HG03575 (cell line): Measurements from ENCODE around the gene ITGA2B.

Source experiments
- ATAC-seq: cut with Tn5 transposase; IDR thresholded peaks from one replicate; pipeline ENCODE4 v1.9.1; 2021; ENCODE audit not compliant: unreplicated experiment, insufficient number of reproducible peaks, low FRiP score; ENCODE audit errors: extremely low read depth

Gene ITGA2B

DNA sequence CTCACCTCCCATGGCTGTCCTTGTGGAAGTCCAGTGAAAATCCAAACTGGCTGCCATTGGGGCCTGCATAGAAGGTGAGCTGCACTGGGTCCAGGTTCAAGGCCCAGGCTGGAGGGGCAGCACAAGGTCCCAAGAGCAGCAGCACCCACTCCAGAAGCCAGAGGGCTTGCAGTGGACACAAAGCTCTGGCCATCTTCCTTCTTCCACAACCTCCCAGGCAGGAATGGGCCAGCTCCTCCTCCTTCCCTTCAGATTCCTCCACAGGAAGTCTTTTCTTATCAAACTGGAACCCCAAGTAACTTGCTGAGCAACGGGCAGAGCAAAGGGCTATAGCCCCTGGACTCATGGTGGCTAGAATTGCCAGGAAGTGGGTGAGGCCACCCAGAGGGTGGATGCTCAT lies at the start of gene ITGA2B:
ITGA2B (minus strand) TSS at position 369 of the 400 bp plus-strand sequence; CDS start at position 193, 176 bp downstream.
- ATAC-seq, result no peak

DNA sequence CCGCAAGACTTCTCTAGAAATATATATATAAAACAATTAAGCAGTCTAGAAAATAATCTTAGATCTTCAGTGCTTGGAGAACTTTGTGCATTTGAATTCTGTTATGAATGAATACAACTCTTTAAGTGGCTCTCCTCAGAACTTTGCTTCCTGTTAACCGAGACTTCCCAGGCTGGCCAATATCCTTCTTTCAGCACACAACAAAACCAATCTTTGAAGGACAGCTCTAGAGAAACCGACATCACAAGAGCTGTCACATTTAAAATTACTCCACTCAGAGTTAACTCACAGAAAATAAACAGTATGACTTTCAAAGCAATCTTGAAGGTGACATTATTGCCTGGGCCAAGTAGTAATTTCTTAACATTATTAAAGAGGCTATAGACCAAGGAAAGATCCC lies 49.7 kb upstream of the ITGA2B start:
- no peak for ATAC-seq

DNA sequence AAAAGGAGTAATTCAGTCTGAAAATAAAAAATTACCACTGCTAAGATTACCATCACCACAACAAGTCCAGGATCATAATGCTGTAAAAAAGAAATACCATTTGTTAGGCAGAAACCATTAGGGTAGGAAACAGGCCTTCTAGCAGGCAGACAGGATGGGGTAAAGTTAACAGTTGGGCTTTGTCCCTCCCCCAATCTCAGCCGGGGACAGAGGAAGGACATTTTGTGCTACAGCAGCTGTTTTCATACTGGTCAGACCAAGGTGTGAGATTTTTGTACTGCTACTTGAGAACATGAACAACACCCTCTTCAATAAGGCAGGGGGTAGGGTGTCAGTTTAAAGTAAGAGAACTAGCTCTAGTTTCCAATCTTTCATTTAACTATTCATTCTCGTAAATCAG lies 49.2 kb upstream of the ITGA2B start:
- ATAC-seq, result no peak

DNA sequence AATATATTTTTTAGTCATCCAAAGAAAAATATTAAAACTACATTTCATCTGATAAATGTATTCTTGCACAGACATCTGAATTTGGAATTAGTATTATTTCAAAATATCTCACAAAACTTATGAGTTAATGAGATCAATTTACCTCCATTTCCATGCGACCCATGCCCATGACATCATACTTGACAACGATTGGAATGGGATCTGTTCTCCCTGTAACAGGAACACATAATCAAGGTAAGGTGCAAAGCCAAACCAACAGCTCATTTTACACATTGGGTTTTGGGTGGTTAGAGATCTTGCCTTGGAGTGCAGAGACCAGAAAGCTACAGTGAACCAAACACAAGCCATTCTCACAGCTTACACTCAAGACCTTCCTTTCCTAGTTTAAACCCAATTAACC lies 46.9 kb upstream of the ITGA2B start:
- ATAC-seq, result no peak

DNA sequence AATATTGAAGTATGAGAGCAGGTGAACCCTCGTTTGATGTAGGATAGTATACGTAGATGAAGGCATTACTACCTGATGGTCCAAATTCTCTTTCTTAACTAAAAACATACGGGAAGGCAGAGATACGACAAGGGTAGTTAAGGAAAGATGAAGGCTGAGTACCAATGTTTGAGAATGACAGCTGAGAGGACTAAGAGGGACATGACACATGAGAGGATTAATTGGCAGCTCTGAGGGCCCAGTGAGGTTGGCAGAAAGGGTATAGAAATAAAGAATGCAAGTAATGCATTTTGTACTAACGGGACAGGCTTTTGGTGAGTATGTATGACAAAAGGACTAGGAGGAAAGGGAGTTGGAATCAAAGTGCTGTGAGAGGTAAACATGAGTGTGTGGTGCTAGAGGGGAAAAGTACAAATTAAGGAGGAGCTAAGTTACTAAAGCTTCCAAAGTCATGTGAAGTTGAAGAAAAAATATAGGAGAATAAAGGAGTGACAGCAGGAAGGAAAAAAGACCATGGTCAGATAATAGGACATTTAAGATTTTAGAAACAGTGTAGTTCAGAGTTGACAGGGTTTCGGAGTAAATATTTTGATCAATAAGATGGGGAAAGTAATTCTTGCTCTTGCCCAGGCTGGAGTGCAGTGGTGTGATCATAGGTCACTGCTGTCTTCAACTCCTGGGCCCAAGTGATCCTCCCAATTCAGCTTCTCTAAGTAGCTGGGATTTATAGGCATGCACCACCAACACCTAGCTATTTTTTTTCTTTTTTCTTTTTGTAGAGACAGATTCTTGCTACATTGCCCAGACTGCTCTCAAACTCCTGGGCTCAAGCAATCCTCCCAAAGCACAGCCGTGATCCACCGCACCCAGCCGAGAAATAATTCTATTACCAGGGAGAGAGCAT lies 43.1 kb upstream of the ITGA2B start:
- no peak for ATAC-seq

DNA sequence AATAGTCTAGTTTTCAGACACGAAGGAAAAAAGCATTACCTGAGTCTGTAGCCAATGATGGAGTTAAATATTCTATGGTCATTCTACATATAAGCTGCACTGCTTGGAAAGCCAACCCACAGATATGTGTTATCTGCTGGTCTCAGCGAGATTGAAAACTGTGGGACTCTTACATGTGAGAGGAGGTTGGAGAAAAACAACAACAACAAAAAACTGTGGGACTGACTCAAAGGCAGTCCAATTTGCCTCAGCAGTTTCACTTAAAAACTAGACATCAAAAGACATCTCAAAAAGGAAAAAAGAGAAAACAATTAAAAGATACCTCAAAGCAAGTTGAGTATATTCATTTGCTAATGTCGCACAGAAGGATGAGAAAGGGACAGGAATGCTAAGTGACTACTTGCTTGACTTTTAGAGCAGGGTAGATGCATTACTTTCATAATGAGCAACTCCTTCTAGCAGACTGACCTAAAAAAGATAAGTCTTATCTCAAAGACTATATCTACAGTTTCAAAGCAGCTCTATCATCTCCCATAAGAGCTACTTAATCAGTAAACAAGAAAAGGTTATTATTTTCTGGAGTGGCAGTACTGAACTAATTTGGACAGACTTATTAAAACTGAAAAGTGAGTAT lies 35.5 kb upstream of the ITGA2B start:
- no peak for ATAC-seq

DNA sequence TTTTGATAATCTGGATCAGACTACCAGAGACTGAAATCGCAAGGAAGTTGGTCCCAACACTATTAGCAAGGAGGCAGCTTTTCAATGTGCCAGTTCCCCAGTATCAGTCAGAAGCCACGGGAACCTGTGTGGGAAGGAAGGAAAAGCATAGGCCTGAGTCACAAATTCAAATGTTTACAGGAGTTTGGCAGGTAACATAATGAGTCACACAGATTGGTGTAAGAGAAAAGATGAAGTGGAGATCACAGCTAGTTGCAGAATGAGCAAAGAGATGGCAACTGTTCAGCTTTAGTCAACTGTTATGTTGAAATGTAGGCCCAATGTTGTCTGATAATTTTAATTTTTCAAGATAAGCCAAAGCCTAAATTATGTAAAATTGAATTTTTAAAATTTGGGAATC lies 28.1 kb upstream of the ITGA2B start:
- no peak for ATAC-seq

DNA sequence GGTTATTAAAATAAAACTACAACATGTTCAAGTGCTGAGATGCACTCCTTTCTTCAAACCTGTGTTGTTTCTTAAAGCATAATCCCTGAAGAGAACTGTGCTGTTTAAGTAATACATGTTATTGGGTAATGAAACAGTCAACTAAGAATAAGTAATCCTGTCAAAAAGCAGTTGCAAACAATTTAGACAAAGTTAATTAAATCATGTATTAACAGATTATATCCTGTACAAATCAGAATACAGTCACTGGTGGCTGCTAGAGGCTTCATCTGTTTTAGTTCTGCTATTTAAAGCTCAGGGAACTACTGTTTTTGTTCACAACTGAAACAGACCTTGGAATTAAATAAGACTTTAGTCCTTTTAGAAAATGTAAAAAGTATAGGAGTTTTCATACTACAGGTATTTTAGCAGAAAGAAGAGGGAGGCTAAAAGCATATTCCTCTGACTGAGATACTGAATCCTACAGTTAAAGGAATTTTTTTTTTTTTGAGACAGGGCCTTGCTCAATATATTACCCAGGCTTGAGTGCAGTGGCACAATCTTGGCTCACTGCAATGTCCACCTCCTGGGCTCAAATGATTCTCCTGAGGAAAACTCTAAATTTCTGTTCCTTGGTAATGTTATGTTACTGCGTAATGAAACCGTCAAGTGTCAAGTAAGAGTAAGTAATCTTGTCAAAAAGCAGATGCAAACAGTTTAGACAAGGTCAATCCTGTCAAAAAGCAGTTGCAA lies 27.3 kb upstream of the ITGA2B start:
- no peak for ATAC-seq

DNA sequence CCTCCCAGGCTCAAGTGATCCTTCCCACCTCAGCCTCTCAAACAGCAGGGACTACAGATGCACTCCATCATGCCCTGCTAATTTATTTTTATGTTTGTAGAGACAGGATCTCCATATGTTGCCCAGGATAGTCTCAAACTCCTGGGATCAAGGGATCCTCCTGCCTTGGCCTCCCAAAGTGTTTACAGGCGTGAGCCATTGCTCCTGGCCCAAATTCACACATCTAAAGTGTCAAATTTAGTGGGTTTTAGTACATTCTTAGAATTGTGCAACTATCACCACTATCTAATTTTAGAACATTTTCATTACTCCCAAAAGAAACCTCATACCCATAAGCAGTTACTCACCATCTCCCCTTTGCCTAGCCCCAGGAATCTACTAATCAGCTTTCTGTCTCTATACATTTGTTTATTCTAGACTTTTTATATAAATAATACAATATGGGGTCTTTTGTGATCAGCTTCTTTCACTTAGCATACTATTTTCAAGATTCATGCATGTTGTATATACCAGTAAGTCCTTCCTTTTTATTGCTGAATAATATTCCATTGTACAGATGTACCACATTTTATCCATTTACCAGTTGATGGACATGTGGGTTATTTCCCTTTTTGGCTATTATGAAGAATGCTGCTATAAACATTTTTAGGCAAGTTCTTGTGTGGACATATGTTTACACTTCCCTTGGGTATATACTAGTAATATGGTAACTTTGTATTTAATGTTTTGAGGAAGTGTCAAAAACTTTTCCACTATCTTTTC lies 25.1 kb upstream of the ITGA2B start:
- no peak for ATAC-seq

DNA sequence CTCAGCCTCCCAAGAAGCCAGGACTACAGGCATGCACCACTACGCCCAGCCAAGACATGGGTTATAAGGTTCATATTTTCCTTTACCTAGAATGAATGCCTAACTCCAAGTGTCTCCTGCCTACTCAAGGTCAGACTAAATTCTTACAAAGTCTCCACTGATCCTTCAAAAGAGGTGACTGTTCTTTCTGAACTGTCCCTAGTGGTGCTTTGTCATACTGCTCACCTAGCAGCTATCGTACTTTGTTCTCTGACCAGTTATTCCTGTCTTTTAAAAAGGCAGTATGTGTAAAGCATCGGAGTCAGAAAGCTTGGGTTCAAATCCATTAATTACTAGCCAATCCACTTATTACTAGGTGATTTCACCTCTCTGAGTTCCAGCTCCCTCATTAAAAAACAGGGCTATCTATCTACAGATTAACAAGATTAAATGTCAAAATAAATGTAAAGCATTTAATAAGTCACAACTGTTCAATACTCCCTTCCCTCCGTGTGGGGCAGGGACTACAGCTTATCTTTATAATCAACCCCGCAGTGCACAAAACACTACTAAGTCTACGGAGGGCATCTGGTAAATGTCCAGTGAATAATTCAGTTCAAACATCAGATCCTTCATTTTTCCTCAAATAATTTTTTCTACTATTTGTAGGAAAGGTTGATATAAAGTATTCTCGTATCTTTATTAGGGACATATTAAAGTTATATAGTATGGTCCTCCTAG lies 20.0 kb upstream of the ITGA2B start:
- ATAC-seq, result no peak

DNA sequence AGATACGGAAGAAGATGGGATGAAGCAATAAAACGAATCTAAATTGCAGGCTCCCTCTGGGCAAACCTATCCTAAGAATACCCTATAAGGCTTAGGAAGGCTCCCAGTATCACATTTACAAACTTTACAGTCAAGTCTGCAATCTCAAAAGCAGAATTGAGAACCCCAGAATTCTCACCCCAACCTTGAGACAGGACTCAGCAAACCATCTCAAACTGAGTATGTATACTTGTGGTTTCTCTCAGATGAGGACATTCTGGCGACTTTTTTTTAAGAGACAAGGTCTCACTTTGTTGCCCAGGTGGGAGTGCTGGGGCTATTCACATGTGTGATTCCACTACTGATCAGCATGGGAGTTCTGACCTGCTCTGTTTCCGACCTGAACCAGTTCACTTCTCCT lies 19.3 kb upstream of the ITGA2B start:
- ATAC-seq, result no peak

DNA sequence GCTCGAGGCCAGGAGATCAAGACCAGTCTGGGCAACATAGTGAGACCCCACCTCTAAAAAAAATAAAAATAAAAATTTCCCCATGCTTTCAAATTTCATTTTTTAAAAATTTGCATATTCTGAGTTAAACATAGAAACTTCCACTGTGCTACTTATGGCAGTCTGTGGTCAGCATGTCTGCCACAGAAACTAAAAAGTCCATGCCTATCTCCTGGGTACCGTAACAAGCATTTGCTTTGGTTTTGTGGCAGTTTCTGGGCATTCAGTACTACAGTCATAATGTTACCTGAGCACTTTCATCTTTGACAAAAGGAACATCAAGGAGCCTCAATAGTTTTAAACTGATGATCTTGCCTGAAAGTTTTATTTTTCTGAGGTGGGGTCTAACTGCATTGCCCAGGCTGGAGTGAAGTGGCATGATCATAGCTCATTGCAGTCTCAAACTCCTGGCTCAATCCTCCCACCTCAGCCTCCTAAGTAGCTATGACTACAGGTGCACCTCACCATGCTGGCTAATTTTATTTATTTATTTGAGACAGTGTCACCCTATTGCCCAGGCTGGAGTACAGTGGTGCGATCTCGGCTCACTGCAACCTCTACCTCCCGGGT lies 13.2 kb upstream of the ITGA2B start:
- ATAC-seq, result no peak

DNA sequence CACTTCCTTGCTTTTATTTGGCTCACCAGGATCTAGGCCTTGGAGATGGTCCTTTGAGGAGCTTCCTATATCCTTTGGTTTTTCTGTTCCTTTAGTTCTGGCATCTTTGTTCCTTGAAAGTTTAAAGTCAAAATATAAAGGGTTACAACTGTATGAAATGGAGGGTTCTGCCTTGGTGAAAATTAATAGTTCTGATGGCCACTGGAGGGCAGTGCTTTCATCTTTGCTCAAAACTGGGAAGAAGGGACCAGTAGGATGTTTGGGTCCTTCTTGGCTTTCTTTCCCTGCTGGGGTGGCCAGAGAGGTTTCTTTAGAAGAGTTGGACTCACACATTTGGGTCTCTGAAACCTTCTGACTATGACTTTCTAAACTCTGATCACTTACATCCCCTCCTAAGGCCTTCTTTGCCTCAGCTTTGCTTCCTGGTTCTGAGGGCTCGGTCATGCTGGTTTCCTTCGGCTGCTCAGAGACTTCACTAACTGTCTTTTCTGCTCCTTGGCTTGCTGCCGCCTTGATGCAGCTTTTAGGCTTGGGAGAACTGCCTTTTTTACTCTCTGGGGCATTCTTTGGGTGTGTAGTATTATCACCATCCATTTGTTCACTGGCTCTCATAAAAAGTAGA lies 10.9 kb upstream of the ITGA2B start:
- no peak for ATAC-seq

DNA sequence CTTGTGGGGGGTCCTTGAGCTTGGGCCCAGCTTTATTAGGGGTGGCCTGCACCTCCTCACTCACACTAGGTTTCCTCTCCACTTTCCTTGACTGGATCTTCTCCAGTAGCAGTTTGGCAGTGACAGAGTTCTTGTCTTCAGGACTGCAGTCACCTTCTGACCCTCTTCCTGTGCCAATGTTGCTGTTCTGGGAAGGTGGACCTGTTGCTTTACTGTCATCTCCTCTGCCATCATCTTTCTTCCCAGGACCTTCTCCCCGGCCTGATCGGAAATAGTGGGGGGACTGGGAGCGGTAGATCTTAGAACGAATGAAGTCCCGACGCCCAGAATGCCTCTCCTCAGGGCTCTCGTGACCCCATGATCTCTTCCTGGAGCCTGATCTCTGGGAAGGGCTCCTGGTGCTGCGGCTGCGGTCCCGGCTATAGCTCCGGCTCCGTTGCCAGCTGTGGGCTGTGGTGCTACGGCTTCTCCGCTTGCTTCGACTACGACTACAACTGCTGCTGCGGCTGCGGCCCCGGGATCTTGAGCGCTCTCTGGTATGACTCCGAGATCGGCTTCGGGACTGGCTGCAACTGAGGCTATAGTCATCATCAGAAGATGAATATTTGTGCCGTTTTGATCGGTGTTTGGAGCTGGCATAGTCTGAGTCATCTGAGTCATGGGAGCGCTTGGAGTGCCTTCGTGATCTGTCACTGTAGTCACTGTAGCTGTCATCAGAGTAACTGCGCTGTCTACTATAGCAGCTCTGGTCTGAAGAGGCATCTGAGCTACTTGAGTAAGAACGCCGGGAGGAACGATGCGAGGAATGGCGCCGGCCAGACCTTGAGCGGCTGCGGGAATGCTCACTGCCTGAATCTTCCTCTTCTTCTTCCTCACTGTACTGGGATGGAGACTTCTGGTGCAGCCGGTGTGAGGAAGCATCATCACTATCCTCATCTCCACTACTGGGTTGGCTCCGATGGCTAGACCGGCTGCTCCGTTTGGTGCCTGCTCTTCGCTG lies 9.5 kb upstream of the ITGA2B start:
- no peak for ATAC-seq

DNA sequence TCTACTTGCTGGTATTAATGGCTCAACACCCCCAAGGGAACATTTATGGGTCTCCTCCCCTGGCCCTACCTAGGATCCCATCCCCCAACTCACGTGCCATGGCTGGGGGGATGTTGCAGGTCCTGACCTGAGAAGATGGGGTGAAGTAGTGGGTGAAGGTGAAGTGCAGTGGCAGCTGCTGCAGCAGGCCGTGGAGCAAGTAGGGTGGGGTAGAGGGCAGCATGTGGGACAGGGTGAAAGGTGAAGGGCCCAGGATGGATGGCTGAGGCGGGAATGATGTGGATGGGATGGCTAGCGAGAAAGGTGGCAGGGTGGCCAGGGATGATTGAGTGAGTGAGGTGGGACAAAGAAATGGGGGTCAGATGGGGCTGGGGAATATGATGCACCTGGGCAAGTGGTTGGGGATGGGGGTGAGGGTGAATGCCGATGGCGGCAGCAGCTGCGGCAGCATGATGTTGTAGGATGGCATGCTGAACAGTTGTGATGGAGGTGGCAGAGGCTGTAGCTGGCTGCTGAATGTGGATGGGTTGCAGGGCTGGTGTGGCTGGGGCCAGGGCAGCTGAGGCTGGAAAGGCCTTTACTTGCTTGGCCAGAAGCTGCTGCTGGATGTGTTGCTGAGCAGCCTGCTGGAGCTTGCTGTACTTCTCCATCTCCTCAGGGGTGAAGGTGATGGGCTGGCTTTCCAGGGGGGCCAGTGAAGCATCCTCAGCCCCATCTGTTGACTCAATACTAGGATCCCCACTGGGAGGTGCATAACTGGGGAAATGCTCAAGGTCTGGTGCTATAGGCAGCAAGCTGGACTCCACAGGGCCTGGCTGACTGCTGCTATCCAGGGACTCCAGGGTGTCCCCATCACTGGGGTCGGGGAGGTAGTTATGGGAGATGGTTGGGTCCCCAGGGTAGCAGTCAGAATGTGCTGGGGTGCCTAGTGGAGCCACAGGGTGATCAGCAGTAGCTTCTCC lies 8.3 kb upstream of the ITGA2B start:
- no peak for ATAC-seq

DNA sequence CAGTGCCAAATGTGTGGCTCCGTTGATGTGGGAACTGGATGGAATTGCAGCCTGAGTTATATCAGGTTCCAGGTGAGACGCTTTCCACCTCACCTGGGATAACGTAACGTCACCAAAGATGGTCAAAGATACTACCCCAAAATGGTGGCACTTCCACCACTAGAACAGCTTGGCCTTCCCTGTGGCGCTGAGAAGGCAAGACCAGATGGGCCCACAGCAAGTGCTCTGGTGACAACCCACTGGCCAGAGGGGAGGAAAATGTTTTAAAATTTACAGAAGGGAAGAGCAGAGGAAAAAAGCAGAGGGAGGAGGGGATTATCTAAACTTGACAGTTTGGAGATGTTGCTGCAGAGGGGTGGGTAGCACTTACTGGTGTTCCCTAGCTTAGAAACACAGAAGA lies 7.5 kb upstream of the ITGA2B start:
- ATAC-seq, result no peak
